HG03439 (cell line): ENCODE results near the gene CCL1.
A peak's percentile ranks its signal among the peaks of the same experiment; 100 is the strongest.

Experiments
- ATAC-seq: cut with Tn5 transposase; IDR thresholded peaks from one replicate; pipeline ENCODE4 v1.9.1; 2021; ENCODE audit warnings: mild to moderate bottlenecking, moderate library complexity; ENCODE audit not compliant: unreplicated experiment

The CCL1 gene

DNA sequence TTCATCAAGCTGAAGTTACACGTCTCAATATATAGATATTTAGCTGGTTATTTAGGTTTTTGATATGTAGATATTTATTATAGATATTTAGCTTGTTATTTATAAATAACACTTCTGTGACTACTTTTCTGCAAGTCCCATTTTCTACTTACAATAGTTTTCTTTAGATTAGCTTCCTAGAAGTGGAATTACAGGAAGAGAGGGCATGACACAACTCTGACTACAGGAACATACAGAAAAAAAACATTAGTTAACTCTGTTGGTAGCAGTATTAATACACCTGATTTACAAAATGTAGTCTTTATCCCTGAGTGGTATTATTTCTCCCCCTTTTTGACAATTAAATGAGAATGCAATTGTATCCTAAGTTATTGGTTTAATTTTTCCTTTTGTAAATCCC, 21.2 kb upstream of the CCL1 start:
- no peak for ATAC-seq

DNA sequence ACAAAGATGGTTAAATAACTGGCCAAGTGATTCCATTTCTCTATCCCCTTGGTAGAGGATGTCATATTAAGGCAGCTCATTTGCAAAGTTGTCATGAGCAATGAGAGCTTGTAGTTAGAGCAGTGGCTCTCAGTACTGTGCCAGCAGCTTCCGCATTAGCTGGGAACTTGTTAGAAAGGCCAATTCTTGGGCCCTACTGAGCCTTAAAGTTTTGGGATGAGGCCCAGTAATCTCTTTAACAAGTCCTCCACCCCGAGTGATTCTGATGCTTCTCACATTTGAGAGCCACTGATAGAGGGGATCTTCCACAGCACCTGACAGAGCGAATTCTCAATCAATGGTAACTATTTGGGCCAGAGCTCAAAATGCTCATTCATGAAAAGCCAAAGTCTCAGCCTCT, 20.2 kb upstream of the CCL1 start:
- ATAC-seq: no peak

DNA sequence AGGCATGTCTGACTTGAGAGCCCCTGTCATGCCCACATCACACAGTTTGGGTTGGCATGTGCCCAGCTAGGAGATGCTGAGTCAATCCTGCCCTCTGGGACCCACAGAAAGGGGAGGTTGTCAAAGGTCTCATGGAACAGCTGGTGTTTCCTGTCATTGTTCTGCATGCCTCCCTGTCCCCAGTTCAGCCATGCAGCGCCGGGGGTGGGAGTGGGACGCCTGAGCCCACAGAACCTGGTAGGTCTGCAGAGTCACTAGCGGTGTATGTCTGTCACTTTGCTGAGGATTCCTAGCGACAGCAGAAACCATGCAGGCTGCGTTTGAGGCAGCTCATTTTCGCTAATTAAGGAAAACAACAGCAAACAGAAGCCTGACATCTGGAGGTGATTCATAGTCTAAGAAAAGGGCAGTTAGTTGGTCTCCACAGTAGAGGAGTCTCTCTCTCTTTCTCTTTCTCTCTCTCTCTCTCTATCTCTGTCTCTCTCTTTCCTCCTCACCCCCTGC, 19.6 kb upstream of the CCL1 start:
- no peak for ATAC-seq

DNA sequence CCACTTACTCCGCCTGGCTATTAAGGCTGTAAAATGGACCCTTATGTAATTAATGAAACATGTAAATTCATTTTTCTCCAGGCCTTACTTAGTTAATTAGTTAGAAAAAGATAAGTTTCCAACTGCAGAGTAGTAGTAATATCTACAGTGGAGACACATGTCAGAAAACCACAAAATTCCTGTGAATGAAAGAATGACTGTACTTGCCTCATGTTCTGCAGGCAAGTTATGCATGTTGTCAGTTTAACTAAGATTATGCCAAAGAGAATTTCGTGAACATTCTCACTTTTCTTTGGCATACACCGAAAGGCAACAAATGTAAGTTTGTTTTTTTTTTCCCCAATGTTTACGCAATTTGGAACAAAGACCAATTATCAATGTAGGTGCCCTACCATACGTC, 16.8 kb upstream of the CCL1 start:
- no peak for ATAC-seq

DNA sequence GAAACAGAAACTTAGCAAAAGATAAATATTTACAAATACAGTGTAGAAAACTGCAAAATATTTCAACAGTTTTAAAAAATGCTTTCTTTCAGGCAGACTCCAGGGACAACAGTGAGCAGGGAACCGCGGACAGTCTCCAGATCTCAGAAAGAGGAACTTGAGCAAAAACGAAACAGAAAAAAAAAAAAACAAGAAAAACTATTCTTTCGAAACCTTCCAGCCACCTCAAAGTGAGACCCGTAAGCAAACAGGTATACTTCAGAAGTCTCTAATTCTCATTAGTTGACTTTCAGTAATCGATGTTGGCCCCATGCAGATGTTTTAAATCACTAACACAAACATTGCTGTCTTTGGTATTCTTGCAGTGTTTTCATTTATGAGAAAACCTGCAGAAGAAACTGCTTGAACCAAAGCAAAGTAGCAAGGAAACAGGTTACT, 15.7 kb upstream of the CCL1 start:
- peak; percentile 61 for ATAC-seq

DNA sequence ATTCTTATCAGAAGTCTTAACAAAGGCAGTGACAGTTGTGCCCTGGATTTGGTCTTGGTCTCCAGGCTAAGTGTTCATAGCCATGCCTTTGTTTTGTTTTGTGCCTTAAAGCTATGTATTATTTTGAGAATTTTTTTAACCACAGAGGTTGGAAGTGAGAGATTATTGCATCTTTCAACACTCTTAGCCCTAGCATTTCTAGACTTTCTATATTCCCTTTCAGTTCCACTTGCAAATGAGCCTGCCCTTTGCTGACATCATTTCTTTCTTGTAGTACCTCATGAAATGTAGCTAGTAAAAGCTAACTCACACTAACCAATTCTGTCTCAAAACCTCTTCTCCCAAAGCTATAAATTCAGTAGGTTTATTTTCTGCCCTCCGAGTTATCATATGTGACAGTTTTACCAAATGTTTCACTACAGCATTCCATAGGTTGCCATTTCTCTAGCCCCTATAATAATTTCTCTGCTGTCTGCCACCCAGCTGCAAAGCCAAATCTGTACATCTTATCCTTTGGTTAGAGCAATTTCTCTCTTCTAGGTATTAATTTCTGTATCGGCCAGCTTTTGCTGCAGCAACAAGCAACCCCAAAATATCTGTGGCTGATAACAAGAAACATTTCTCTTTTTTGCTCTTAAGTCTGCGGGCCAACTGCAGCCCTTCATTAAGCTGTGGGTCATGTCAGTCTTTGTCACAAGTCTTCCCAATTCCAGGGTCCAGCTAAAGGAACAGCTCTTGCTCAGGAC, 14.2 kb upstream of the CCL1 start:
- ATAC-seq: no peak

DNA sequence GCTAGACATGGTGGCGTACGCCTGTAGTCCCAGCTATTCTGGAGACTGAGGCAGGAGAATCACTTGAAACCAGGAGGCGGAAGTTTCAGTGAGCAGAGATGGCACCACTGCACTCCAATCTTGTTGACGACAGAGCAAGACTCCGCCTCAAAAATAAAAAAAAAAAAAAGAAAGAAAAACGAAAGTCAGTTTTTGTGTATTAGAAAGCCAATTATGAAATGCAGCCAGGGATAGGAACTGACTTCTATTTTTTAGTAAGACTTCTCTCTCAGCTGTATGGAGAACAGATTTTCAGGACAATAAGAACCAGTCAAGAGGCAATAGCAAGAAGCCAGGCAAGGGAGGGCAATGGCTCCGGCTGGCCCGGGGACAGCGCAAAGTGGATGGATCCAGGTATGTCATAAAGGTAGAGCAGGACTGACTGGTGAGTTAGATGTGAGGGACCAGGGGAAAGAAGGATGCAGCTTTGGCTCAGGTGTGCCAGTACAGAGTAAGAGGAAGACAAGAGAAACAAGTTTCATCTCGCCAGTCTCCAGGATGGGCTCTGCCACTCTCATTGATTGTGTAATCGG, 12.5 kb upstream of the CCL1 start:
- no peak for ATAC-seq

DNA sequence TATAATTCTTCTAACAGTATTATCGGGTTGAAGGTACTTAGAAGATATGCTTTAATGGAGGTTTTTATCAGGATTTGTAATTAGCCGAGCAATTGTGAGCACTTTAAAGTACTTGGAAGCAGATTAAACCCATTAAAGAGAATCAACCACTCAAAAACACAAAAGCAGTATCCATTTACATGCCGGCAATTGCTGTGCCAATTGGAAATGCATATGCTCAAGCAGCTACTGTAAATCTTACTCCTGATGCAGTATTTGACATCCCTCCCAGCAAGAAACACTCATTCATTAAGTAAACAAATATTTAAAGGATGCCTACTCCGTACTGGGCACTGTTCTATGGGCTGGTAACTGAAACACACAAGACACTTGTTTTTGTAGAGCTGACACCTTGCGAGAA, 11.4 kb upstream of the CCL1 start:
- no peak for ATAC-seq

DNA sequence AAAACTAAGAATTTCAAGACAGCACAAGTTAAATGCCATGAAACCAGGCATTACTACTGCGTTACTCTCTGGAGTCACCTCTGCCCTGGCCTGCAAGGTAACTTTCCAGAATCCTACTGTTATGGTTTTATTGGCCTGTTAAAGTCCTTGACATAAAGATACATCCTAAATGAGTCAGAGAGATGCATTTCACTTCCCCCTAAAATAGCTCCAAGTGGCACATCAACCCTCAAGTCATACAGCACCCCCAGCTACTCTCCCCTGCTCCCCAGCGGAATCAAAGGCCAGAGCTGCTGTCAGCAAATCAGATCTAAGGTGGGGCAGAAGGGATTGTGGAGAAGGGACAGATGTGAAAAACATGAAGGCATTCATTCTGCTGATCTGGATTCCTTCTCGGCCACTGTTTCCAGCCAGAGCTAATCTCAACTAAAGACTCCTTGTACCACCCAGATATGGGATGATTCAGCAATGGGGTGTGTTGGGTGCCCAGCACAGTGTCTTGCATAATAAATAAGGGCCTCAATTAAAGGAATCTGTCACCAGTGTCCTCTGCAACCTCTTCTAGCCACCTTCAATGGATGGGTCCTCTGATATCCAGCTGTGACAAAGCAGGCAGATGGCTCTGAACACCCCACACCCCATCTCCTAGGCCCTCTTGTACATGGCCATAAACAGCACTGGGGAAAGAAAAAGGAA, 8.5 kb upstream of the CCL1 start:
- no peak for ATAC-seq

DNA sequence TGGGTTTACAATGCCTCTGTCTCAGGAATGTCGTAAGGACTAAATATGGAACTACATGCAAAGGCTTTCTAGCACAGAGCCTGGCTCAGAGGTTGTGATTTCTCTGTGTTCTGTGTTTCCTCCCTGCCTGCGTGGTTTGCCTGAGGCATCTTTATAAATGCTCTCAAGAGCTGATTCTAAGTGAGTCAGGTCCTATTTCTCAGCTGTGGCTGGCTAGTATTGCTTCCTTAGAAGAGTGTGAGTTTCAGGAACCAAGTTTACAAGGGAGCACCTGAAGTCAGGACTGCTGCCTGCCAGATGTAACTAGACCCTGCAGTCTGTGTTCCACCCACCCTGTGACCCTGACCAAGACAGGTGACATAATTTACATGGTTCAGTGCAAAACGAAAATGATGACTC, 8.0 kb upstream of the CCL1 start:
- ATAC-seq: no peak

DNA sequence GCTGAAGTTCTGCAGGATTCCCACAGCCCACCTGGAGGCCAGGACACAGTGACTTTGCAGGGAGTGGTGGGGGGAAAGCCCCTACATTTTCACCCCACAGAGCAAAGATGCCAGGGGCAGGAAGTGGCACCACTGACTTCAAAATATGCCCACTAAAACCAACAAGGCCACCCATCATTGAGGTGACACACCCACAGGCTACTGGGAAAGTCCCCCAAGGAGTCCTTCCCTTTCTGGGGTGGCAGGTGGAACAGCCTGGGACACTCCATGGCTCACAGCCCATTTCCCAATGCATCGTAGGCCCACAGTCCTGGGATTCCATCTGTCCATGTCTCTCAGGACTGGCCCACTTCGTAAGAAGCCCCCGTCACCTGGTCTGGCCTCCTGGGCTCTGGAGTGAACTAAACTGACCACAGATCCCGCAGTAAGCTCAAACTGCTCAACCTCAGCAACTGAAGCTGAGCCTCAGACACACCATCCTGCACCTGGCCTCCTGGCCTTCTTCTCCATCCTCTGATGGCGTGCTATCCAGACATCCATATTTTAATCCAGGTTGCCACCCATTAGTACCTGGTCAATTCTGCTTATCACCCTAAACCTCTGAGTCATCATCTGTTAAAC, 7.5 kb upstream of the CCL1 start:
- no peak for ATAC-seq

DNA sequence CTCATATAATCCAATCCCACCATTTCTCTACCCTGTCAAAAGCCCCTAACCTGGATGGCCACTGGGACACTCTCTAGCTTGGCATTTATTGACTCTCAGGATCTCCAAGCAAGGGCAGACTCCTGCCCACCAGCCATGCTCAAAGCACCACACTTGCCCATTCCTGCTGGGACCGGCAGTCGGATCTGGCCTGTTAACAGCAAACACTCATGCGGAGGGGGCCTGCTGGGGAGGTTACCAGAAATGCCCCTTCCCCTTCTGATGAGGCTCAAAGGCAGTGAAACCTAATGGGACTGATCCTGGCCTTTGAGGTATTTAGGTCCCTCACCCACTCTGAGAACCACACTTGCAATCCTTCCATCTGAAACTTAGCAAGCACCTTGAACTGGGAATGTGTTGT, 6.5 kb upstream of the CCL1 start:
- no peak for ATAC-seq

DNA sequence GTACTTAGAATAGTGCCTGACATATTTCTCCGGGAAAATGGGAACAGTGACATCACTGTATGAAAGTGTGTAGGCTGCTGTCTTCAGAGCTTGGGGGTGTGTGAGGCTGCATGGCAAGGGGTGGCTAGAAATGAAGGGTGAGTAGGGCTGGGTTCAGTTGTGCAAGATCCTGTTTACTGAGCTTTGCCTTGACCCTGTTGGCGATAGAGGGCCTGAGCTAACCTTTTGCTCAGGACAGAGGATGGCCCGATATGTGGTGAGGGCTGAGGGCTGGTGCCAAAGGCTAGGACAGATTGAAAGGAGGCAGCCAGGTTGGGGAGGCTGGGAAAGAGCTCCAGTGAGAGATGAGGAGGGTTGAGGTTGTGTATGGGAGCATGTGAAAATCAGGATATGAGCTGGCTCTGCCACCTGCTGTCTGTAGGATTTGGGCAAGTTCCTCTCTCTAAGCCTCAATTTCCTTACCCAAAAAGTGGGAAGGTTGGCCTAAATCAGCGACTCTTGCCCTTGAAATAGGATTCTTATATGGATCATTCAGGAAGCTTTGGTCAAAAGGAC, 6.0 kb upstream of the CCL1 start:
- ATAC-seq: no peak

DNA sequence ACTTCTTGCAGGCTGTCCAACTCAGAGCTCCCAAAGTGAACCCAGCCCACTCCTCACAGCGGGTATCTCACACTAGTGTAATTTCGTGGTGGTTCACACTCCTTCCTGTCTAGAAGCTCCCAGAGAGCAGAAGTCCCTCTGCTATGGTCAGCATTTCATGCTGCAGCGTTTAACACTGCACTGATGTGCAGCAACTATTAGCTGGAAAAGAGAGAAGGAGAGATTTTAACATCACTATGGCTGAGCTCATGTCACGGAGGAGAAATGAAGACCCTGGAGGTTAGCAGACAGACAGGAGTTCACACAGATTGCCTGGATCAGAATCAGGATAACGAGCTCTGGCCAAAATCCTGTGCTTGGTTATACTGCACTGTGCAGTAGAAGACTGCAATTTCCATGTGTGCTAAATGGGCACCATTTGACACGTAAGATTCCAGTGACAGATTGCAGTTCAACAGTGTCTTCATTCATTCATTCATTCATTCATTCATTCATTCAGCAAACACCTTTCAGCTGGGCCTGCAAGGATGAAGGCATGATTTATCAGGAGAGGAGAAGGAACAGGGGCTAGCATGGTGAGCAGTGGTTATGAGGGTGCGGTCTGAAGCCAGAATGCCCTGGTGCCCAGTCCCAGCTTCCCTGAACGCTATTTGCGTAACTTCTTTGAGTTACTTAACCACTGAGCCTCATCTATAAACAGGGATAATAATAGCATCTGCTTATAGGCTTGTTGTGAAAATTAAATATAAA, 5.3 kb upstream of the CCL1 start:
- no peak for ATAC-seq

DNA sequence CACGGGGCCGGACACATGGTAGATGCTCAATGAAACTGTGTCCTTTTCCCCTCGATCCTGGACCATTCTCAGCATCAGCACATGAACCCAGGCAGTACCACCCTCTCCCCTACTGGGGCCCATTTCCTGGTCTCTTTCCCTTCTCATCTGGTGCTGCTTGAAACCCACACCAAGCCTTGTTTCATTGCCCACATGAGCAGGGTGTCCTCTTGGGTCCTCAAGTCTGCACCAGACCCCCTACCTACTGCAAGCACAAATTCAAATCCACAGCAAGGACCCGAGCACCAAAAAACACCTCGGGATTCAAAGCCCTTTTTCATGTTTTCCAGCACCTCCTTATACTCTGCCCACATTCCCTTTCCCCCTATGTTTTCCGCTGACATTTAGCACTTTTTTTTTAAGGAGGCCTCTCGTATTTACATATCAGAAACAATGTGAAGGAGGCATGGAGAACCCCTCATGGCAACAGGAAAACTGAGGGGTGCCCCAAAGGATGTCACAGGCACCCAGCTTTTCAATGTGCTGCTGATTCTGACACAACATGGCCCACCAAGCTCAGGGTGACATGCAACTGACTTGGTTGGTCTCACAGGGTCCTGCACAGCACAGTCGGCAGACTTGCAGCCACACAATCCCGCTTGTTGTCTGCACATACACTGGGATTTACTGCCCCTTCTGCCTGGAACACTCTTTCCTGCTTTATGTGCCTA, 4.6 kb upstream of the CCL1 start:
- ATAC-seq: no peak

DNA sequence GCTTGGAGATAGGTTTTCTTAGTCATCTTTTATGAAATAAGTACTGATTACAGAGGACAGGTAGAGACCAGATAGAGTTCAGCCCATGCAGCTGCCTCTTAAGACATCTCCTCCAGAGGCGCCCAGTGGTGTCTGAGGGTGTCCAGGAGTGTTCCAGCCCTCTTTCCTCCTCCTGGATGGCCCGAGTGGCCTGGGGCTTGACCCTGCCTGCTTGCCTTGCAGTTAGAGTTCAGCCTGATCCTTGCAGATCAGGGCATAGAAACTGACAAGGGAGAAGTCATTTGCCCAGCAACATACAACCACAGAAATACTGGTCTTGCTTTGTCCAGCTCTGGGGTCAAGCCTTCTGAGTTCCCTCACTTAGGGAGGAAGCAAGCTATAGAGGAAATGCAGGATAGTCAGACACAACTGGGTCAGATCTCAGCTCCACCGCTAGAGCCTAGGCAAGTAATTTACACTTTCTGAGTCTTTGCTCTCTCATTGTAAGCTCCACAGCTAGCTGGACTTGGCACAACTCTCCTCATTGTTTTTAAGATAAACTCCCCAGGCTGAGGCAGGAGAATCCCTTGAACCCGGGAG, 3.6 kb upstream of the CCL1 start:
- ATAC-seq: no peak

DNA sequence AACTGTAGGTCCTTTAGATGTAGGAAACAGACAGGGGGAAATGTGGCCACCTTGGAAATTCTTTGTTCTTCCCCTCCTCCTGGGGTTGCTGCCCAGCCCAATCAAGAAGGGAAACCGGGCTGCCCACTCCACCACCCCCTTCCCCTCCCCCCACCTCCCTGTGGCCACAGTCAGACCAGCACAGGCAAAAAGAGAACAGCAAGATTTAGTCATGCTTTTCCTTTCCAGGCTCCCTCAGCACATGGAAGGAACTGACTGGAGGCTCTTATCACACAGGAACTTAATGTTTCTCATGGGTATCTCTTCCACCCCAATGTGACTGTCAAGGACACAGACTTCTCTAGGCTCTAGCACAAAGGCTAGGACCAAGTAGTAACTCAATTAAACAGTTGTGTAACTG, 3.0 kb upstream of the CCL1 start:
- ATAC-seq: no peak

DNA sequence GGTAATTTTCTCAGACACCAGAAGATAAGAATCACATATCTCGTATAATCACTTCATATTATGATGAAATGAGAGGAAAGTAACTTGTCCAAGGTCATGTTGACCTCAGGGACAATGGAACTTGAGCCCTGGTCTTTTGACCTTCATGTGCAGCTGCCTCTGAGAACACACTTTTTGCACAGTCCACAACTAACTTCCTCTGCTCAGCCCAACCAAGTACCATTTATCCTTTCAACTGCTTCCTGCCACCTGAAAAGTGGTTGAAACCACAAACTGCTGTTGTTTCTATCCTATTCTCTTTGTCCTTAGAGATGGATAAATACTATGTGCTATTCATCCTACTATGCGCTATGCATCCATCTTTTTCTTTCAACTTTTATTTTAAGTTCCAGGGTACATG, 2.3 kb upstream of the CCL1 start:
- ATAC-seq: no peak

DNA sequence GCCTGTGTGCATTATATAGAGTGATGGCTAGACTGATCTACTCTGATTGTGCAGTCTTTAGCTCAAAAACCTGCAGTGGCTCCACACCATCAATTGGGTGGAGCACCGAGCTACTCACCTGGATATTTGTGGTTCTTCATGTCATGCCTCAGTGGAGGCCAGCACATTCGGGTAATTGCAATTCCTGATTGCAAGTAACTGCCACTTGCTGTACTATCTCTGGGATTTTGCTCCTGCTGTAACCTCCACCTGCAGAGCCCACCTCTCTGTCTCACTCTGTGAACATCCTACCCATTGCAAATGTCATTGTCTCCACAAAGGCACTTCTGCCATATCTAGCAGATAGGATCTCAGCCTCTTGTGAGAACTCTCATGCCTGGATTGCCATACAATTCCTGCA, 1.7 kb upstream of the CCL1 start:
- ATAC-seq: no peak
